GM10847 (cell line): Measurements from ENCODE around the gene MAP4K1.

Source experiments
- POLR2A ChIP-seq: IDR thresholded peaks from 2 replicates; pipeline ENCODE4 v1.6.1; 2011; ENCODE audit not compliant: insufficient read length; ENCODE audit errors: extremely low read depth

The MAP4K1 gene

DNA sequence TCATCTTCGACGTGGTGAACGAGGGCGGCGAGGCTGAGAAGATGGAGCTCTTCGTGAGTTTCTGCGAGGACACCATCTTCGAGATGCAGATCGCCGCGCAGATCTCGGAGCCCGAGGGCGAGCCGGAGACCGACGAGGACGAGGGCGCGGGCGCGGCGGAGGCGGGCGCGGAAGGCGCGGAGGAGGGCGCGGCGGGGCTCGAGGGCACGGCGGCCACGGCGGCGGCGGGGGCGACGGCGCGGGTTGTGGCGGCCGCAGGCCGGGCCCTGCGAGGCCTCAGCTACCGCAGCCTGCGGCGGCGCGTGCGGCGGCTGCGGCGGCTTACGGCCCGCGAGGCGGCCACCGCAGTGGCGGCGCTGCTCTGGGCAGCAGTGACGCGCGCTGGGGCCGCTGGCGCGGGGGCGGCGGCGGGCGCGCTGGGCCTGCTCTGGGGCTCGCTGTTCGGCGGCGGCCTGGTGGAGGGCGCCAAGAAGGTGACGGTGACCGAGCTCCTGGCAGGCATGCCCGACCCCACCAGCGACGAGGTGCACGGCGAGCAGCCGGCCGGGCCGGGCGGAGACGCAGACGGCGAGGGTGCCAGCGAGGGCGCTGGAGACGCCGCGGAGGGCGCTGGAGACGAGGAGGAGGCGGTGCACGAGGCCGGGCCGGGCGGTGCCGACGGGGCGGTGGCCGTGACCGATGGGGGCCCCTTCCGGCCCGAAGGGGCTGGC, 52.6 kb downstream of the MAP4K1 start:
- no peak for TF ChIP-seq POLR2A

DNA sequence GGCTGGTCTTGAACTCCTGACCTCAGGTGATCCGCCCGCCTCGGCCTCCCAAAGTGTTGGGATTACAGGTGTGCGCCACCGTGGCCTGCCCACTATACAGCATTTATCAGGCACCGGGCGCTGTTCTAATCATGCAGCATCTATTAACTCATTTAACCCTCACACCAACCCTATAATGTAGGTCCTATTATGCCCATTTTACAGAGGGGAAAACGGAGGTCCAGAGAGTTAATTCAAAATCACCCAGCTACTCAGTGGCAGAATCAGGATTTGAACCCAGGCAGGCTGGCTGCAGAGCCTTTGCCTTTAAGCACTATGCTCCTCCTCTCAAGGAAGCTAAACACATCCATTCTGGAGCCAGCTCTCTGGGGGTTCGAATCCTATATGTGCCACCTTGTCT, 54.3 kb downstream of the MAP4K1 start:
- TF ChIP-seq POLR2A, result no peak

DNA sequence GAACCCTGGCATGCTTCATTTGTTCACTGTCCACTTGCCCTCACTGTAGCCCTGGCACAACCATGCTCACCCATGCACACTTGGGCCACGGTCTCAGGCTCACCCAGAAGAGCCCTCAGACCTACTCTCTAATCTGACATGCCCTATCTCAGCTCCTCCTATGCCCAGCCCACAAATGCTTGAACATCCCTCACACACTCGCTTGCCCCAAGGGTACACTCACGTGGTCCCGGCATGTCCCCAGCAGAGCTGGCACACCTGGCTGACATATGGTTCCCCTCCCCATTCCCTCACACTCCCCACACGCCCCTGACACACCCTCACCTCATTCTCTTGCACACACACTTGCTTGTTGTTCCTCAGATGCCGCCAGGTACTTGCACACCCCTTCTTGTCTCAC, 55.7 kb downstream of the MAP4K1 start:
- no peak for TF ChIP-seq POLR2A

DNA sequence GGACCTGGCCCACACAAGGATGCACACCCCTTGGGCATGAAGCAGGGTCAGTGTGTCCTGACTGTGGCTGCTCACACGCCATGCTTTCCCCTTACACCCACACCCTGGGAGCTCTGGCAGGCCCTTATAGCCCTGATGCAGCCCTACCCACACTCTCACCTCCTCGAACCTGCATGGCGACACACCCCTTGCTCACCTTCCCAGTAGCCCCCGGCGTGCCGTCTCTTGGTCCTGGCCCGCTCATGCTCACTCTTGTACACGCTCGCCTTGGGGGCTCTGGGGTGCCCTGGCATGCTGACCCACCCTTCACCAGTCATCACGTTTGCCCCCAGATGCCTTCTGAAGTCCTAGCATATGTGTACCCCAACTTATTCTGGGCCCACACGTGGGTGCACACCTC, 56.1 kb downstream of the MAP4K1 start:
- TF ChIP-seq POLR2A, result no peak

DNA sequence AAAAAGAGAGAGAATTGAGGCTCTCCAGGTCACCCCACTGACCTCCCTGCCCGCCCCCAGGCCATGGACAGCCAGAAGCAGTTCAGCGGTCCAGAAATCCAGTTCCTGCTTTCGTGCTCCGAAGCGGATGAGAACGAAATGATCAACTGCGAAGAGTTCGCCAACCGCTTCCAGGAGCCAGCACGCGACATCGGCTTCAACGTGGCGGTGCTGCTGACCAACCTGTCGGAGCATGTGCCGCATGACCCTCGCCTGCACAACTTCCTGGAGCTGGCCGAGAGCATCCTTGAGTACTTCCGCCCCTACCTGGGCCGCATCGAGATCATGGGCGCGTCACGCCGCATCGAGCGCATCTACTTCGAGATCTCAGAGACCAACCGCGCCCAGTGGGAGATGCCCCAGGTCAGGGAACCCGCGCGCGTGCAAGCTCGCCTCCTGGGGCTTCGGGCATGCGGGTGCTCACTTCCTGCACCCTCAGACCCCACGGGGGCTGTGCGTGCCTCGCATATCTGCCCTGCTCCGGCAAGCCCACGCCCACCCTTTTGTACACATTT, 56.6 kb downstream of the MAP4K1 start:
- no peak for TF ChIP-seq POLR2A

DNA sequence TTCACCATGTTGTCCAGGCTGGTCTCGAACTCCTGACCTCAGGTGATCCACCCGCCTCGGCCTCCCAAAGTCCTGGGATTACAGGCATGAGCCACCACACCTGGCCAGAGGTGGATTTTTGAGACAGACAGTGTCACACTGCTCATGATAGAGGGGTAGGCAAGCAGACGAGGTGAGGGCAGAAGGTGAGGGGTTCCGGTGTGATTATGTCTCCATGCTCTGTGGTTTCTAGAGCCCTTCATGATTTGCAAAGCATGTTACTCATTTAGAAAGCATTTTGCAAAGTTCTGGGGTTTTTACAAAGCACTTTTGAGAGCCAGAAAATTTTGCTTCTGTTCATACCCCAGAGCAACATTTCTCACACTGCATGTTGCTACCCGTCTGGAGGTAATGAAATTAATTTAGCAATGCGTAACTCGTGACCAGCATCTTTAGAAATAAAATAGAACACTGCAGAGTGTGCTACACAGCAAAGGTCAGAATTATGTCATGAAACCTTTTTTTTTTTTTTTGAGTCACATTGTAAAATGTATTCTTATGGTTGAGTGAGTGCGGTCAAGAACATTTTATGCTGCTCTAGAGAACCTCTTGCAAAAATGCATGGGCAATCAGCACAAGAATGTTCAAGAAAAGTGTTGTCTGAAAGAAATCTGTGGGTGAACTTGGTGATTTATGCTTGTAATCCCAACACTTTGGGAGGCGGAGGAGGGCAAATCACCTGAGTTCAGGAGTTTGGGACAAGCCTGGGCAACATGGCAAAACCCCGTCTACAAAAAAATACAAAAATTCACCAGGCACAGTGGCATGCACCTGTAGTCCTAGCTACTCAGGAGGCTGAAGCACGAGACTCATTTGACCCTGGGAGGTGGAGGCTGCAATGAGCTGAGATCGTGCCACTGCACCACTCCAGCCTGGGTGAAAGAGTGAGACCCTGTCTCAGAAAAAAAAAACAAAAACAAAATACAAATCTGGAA, 58.0 kb downstream of the MAP4K1 start:
- no peak for TF ChIP-seq POLR2A

DNA sequence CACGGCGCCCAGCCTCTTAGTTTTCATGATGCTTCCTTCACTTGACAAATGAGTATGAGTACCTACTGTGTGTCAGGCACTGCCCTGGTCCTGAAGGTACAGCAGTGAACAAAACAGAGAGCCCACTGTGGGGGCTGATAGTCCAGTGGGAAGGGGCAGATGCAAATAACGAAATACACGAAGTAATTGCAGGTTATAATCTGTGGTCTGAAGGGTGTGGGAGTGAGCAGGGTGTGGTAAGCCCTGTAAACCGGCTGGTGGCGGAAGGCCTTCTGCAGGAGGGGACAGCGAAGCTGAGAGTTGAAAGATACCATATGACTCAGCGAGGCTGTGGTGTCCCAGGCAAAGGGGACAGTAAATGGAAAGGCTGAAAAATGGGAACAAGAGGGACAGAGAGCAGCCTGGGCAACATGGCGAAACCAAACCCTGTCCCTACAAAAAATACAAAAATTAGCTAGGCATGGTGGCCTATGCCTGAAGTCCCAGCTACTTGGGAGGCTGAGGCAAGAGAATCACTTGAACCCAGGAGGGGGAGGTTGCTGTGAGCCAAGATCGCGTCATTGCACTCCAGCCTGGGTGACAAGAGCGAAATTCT, 60.5 kb downstream of the MAP4K1 start:
- no peak for TF ChIP-seq POLR2A

DNA sequence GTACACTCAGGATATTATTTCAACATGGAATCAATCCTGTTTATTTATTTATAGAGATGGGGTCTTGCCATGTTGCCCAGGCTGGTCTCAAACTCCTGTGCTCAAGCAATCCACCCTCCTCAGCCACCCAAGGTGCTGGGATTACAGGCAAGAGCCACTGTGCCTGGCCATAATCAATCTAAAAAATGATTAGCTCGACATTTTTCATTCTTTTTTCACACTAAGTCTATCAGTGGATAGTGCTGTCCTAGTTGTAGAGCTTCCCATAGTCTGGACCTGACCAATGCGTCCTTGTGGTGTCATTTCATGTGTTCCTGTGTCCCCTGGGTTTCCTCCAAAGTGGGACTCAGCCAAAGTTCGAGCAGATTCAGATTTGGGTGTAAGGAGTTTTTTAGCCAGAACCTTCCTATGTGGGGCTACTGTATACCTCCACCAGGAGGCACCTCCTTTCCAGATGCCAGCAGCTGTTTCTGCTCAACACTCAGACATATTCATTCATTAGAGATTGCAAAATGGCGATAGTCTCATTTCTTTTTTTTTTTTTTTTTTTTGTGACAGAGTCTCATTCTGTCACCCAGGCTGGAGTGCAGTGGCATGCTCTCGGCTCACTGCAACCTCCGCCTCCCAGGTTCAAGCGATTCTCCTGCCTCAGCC, 61.1 kb downstream of the MAP4K1 start:
- no peak for TF ChIP-seq POLR2A

DNA sequence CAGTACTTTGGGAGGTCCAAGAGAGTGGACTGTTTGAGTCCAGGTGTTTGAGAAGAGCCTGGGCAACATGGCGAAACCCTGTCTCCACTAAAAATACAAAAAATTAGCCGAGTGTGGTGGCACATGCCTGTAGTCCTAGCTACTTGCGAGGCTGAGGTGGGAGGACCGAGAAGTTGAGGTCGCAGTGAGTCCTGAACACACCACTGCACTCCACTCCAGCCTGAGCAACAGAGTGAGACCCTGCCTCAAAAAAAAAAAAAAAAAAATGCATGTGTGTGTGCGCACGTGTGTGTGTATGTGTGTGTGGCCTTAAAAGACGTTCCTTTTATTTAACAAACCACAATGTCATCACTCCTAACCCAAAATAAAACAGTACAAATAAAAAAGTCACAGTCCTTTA, 62.6 kb downstream of the MAP4K1 start:
- TF ChIP-seq POLR2A, result no peak

DNA sequence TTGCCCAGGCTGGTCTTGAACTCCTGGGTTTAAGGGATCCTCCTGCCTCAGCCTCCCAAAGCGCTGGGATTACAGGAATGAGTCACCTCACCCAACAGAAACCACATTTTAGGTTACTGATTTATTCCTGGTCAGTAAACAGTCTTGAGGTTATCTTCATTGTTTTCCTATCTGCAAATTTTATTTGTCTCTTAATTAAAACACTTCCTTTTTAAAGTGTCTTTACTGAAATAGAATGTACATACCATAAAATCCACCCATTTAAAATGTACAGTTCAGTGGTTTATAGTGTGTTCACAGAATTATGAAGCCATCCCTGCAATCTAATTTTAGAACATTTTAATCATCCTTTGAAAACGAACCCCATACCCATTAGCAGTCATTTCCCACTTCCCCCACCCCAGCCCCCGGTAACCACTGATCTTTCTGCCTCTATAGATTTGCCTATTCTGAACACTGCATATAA, 63.0 kb downstream of the MAP4K1 start:
- TF ChIP-seq POLR2A, result no peak

DNA sequence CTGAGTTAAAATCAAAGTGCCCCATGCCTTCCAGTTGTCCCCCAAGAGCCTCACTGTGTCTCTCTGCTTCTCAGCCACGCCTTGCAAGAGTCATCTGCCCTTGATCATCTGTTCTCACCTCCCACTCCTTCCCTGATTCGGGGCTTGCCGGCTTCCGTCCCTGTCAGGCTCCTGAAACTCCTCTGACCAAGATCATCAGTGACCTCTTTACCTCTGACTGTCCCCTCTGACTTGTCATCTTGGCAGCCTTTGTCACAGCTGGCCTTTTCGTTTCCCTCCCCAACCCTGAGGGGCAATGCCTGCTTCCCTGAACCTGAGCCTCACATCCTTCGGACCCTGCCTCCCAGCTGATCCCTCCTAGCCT, 66.3 kb downstream of the MAP4K1 start:
- TF ChIP-seq POLR2A, result no peak

DNA sequence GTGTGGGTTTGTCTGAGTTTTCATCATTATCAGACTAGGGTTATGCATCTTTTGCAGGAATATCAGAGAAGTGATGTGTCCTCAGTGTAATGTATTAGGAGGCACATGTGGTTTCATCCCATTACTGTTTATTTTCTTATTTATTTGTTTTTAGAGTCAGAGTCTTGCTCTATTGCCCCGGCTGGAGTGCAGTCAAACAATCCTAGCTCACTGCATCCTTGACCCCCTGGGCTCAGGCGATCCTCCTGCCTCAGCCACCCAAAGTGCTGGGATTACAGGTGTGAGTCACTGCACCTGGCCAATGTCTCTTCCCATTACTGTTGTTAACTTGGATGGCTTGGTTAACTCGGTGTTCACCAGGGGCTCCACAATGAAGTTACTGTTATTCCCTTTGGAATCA, 67.4 kb downstream of the MAP4K1 start:
- TF ChIP-seq POLR2A, result no peak

DNA sequence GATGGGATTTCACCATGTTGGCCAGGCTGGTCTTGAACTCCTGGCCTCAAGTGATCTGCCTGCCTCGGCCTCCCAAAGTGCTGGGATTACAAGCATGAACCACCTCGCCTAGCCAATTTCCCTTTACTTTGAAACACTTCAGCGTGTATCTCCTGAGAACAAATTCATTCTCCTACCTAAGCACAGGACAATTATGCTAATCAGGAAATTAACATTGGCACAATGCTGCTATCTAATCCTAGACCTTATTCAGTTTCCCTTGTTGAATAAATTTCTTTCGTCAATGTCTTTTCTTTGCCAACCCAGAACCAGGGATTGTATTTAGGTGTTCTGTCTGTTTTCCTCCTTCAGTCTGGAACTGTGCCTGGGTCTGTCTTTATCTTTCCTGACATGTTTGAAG, 67.8 kb downstream of the MAP4K1 start:
- no peak for TF ChIP-seq POLR2A

DNA sequence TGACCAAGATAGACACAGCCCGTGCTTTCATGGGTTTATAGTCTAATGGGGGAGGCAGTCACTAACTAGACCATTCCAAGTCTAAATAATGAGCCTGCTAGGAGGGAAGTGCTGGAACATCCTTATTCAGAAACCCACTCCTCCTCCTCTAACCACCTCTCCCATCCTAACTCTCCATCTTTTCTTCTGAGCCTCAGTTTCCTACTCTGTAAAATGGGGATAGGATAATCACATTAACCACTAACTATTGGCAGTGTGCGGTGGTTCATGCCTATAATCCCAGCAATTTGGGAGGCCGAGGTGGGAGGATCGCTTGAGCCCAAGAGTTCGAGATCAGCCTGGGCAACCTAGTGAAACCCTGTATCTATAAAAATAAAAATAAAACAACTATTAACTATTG, 68.7 kb downstream of the MAP4K1 start:
- TF ChIP-seq POLR2A, result no peak

DNA sequence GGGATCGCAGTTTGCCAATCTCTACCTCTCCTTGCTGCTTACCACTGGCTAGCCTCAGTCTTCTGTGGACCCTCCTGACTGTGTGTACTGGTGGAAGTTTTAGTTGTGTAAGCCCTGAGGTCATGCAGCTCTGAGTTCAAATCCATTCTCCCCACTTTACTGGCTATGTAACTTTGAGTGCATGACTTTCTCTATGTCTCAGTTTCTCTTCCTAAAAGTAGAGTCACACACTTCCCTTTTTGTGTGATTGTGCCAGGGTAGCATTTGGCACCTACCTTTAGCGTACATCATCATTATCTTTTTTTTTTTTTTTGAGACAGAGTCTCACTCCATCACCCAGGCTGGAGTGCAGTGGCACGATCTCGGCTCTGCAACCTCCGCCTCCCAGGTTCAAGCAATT, 70.3 kb downstream of the MAP4K1 start:
- TF ChIP-seq POLR2A, result no peak
